H1 (cell line): ENCODE results near the gene DAPK1. TPM values are rescaled to one million over a fixed set of nuclear protein-coding genes. Genes with fewer than 3 reads are reported as not detected.
"Not testable (repeated sequence)": the region's sequence is repeated elsewhere in the genome, so short reads cannot be mapped to it uniquely, and the experiment has no call there.

Experiments used
- CTCF ChIA-PET: fragments of 300-600 bp; sonication (Branson Sonifier 250); formaldehyde crosslinking; loops from one replicate; lab custom pipeline; 2021; ENCODE audit not compliant: partially characterized antibody; lab: Charles Lee
- POLR2A ChIA-PET: fragments of 300-600 bp; sonication (Branson Sonifier 250); formaldehyde crosslinking; loops from one replicate; lab custom pipeline; 2021; ENCODE audit warnings: inconsistent platforms; ENCODE audit not compliant: partially characterized antibody; lab: Charles Lee
- DNase-seq, 2 experiments: peaks; one replicate each; pipeline versions ENCODE4 v3.0.0 to v3.0.0-alpha.2; 2010 to 2022; ENCODE audit warnings: low spot score in 2 of 2, low read depth in 1 of 2, mixed read lengths in 1 of 2
- FAIRE-seq: peaks from 2 replicates; lab custom pipeline; 2011; peaks lifted over from hg19 to GRCh38; lab: Jason Lieb, UNC
- H2AFZ ChIP-seq: 2 replicates; pipeline ENCODE4 v1.8.1; 2012; ENCODE audit warnings: low read length, inconsistent platforms
- H2AK5ac ChIP-seq: 2 replicates; pipeline ENCODE4 v1.6.1; 2013; ENCODE audit warnings: low read depth, low read length
- H2BK120ac ChIP-seq: replicated peaks from 2 replicates; pipeline ENCODE3; 2013; ENCODE audit warnings: low read depth, low read length, inconsistent platforms
- H2BK12ac ChIP-seq: 2 replicates; pipeline ENCODE4 v1.6.1; 2013; ENCODE audit warnings: low read depth, low read length
- H2BK15ac ChIP-seq: 2 replicates; pipeline ENCODE4 v1.6.1; 2013; ENCODE audit warnings: low read length
- H2BK20ac ChIP-seq: 2 replicates; pipeline ENCODE4 v1.6.1; 2013; ENCODE audit warnings: low read length
- H2BK5ac ChIP-seq: 2 replicates; pipeline ENCODE4 v1.6.1; 2013; ENCODE audit warnings: low read depth, low read length
- H3K14ac ChIP-seq: 2 replicates; pipeline ENCODE4 v1.6.1; 2013; ENCODE audit warnings: inconsistent platforms; ENCODE audit not compliant: insufficient read length
- H3K18ac ChIP-seq: 2 replicates; pipeline ENCODE4 v1.6.1; 2013; ENCODE audit warnings: low read length; ENCODE audit errors: extremely low read depth
- H3K23ac ChIP-seq: 2 replicates; pipeline ENCODE4 v1.6.1; 2013; ENCODE audit warnings: inconsistent platforms; ENCODE audit not compliant: insufficient read length
- H3K23me2 ChIP-seq: 2 replicates; pipeline ENCODE4 v1.6.1; 2013; ENCODE audit warnings: low read depth, low read length
- H3K27ac ChIP-seq: 2 replicates; pipeline ENCODE4 v1.6.1; 2011; ENCODE audit warnings: low read depth, low read length, inconsistent platforms
- H3K27me3 ChIP-seq, 4 experiments: replicated peaks in 1 of 4; 1 replicate in 1 of 4; 2 replicates in 3 of 4; pipeline versions ENCODE4 v1.6.1 to v1.8.1; 2011 to 2013; ENCODE audit warnings: low read length in 3 of 4, mild to moderate bottlenecking in 3 of 4, inconsistent platforms in 2 of 4, mixed read lengths in 2 of 4, moderate library complexity in 1 of 4; ENCODE audit not compliant: control insufficient read depth in 3 of 4, insufficient read depth in 3 of 4; ENCODE audit errors: extremely low read depth in 1 of 4
- H3K36me3 ChIP-seq, 4 experiments: 2 replicates each; pipeline versions ENCODE4 v1.6.1 to v1.8.1; 2011 to 2013; ENCODE audit warnings: mild to moderate bottlenecking in 4 of 4, low read length in 3 of 4, moderate library complexity in 2 of 4, control low read depth in 1 of 4, inconsistent platforms in 1 of 4; ENCODE audit not compliant: insufficient read depth in 4 of 4, control insufficient read depth in 2 of 4
- H3K4ac ChIP-seq: replicated peaks from 2 replicates; pipeline ENCODE3; 2013; ENCODE audit warnings: low read length, low read depth, mixed read lengths, inconsistent platforms; ENCODE audit not compliant: insufficient read length
- H3K4me1 ChIP-seq, 4 experiments: replicated peaks in 1 of 4; 1 replicate in 1 of 4; 2 replicates in 3 of 4; pipeline versions ENCODE4 v1.6.1 to v1.8.1; 2011 to 2013; ENCODE audit warnings: low read length in 3 of 4, inconsistent platforms in 2 of 4, mixed read lengths in 1 of 4; ENCODE audit not compliant: insufficient read depth in 4 of 4, control insufficient read depth in 3 of 4
- H3K4me2 ChIP-seq, 2 experiments: 2 replicates each; pipeline versions ENCODE4 v1.6.1 to v1.8.1; 2011 to 2013; ENCODE audit warnings: low read depth in 2 of 2, low read length in 2 of 2, control low read depth in 1 of 2, inconsistent platforms in 1 of 2, mild to moderate bottlenecking in 1 of 2; ENCODE audit not compliant: insufficient read depth in 1 of 2
- H3K4me3 ChIP-seq, 4 experiments: fragments of 200-600, 300-600 bp in 1 of 4; sonication (generic), shearing (Covaris generic), sonication (Bioruptor Twin) in 1 of 4; 2 replicates each; pipeline versions ENCODE4 v1.5.1 to v1.8.1; 2011 to 2016; ENCODE audit warnings: low read length in 4 of 4, low read depth in 3 of 4, control low read depth in 2 of 4, inconsistent platforms in 2 of 4, mild to moderate bottlenecking in 2 of 4, mixed read lengths in 1 of 4, moderate library complexity in 1 of 4; ENCODE audit not compliant: insufficient read depth in 2 of 4; ENCODE audit errors: extremely low read depth in 1 of 4
- H3K56ac ChIP-seq: replicated peaks from 2 replicates; pipeline ENCODE3; 2013; ENCODE audit warnings: low read depth, mild to moderate bottlenecking, mixed read lengths, low read length, inconsistent platforms; ENCODE audit not compliant: insufficient read length
- H3K79me1 ChIP-seq: 2 replicates; pipeline ENCODE4 v1.6.1; 2013; ENCODE audit warnings: low read depth, low read length, control low read depth
- H3K79me2 ChIP-seq, 2 experiments: 2 replicates each; pipeline versions ENCODE4 v1.6.1 to v1.8.1; 2012 to 2013; ENCODE audit warnings: low read length in 2 of 2, mild to moderate bottlenecking in 2 of 2, inconsistent platforms in 1 of 2; ENCODE audit not compliant: insufficient read depth in 2 of 2, control insufficient read depth in 1 of 2
- H3K9ac ChIP-seq, 4 experiments: replicated peaks in 1 of 4; 1 replicate in 1 of 4; 2 replicates in 3 of 4; pipeline versions ENCODE4 v1.6.1 to v1.8.1; 2011 to 2013; ENCODE audit warnings: low read depth in 3 of 4, low read length in 3 of 4, control low read depth in 2 of 4, mild to moderate bottlenecking in 2 of 4, moderate library complexity in 2 of 4, inconsistent platforms in 1 of 4; ENCODE audit errors: extremely low read depth in 1 of 4
- H3K9me3 ChIP-seq, 2 experiments: 2 replicates each; pipeline versions ENCODE4 v1.6.1 to v1.8.1; 2012 to 2013; ENCODE audit warnings: mild to moderate bottlenecking in 2 of 2, moderate library complexity in 2 of 2, control low read depth in 1 of 2, inconsistent platforms in 1 of 2, low read depth in 1 of 2, low read length in 1 of 2, mixed read lengths in 1 of 2; ENCODE audit not compliant: insufficient read depth in 2 of 2
- H4K20me1 ChIP-seq, 2 experiments: replicated peaks in 1 of 2; 2 replicates each; pipeline versions ENCODE3 to v1.8.1; 2011 to 2013; ENCODE audit warnings: inconsistent platforms in 2 of 2, low read length in 2 of 2, mild to moderate bottlenecking in 1 of 2; ENCODE audit not compliant: insufficient read depth in 2 of 2, control insufficient read depth in 1 of 2
- H4K5ac ChIP-seq: 2 replicates; pipeline ENCODE4 v1.6.1; 2013; ENCODE audit warnings: low read length, low read depth, mixed read lengths, inconsistent platforms; ENCODE audit not compliant: insufficient read length
- H4K8ac ChIP-seq: 2 replicates; pipeline ENCODE4 v1.8.0; 2013; ENCODE audit warnings: mild to moderate bottlenecking, moderate library complexity, low read length, inconsistent platforms; ENCODE audit not compliant: insufficient read depth; ENCODE audit errors: extremely low read depth
- H4K91ac ChIP-seq: replicated peaks from 2 replicates; pipeline ENCODE3; 2013; ENCODE audit warnings: low read length, mixed read lengths, inconsistent platforms; ENCODE audit not compliant: insufficient read length
- CBX5 ChIP-seq: fragments of 300-800, 300-1000 bp; sonication (generic); IDR thresholded peaks from 2 replicates; pipeline ENCODE4 v1.7.1; 2016; ENCODE audit warnings: antibody characterized with exemption, low read length, low read depth
- E2F6 ChIP-seq: IDR thresholded peaks from 2 replicates; pipeline ENCODE4 v1.6.1; 2012; ENCODE audit warnings: inconsistent platforms
- JUN ChIP-seq: IDR thresholded peaks from 2 replicates; pipeline ENCODE4 v1.6.1; 2011; ENCODE audit warnings: low read depth, mild to moderate bottlenecking, improper control_type of control experiment, low read length
- RBBP5 ChIP-seq: IDR thresholded peaks from 2 replicates; pipeline ENCODE4 v1.7.1; 2012; ENCODE audit warnings: low read depth, mild to moderate bottlenecking, inconsistent platforms, low read length, moderate library complexity, borderline replicate concordance
- TAF7 ChIP-seq: optimal IDR thresholded peaks from 2 replicates; pipeline ENCODE3; 2011; ENCODE audit warnings: low read depth, mild to moderate bottlenecking, inconsistent platforms, low read length, moderate library complexity, borderline replicate concordance
- WGBS, 2 experiments: shearing (Covaris generic) in 1 of 2; methylation state at CpG; one replicate each; pipeline versions ENCODE4 v1.1.6 to v1.1.7; 2013 to 2015; ENCODE audit warnings: low lambda C conversion rate in 2 of 2, mixed read lengths in 2 of 2, inconsistent platforms in 1 of 2, low coverage in 1 of 2, missing lambda C conversion rate in 1 of 2; ENCODE audit not compliant: insufficient replicate concordance in 2 of 2, insufficient coverage in 1 of 2, insufficient read length in 1 of 2; ENCODE audit errors: extremely low coverage in 1 of 2, missing lambda C conversion rate in 1 of 2; 5-methylcytosine and 5-hydroxymethylcytosine counted together
- polyA plus RNA-seq, 7 experiments: library from polyadenylated mRNA; depleted of rRNA in 3 of 7; stranded (reverse) in 5 of 7; unstranded in 2 of 7; fragments of >200 nt in 5 of 7; fragments of 200-250 nt in 2 of 7; gene quantifications; 1 replicate in 5 of 7; 2 replicates in 1 of 7; 4 replicates in 1 of 7; pipeline versions ENCODE4 v1.2.1 to v1.2.3, GENCODE V29; 2011 to 2013; ENCODE audit warnings: missing spikeins in 2 of 7, mixed read lengths in 2 of 7
- total RNA-seq: library from RNA; stranded (reverse); fragmentation: NEBNext Ultra II Directional; extraction: Animal tissue kit (Norgen Biotek cat#: 25700); gene quantifications from 2 replicates; pipeline ENCODE4 v1.2.1, GENCODE V29; 2021

Gene DAPK1
- total and polyA plus RNA-seq, 2 of the 8 experiments (the other 6 are each of a cell fraction or from before 2014, with no cell fraction given), result 62.4 to 131 TPM

GRCh38 chr9:87500491-87501270 is 3.0 kb downstream of the DAPK1 start (continued):
- TF ChIP-seq RBBP5 (no peak), E2F6 (no peak), JUN (no peak), CBX5 (no peak), TAF7 (no peak)
- TF ChIP-seq, all 59 proteins: peak for 0

DNA sequence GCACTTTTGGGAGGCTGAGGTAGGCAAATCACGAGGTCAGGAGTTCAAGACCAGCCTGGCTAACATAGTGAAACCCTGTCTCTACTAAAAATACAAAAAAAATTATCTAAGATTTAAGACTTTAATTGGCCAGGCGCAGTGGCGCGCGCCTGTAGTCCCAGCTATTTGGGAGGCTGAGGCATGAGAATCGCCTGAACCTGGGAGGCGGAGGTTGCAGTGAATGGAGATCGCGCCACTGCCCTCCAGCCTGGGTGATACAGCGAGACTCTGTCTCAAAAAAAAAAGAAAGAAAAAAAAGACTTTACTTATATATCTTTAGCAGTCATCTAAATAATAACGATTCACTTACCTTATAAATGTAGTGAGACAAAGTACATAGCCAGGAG is 3.6 kb downstream of the DAPK1 start:
- H2BK20ac ChIP-seq, H2BK120ac ChIP-seq, H2AFZ ChIP-seq, FAIRE-seq, H3K27ac ChIP-seq, H2AK5ac ChIP-seq, H3K4ac ChIP-seq, H4K5ac ChIP-seq, H3K4me3 ChIP-seq, H3K4me2 ChIP-seq, H3K14ac ChIP-seq, H3K4me1 ChIP-seq, H3K9ac ChIP-seq, H2BK5ac ChIP-seq, H3K56ac ChIP-seq, H3K9me3 ChIP-seq, H2BK15ac ChIP-seq, DNase-seq, H3K18ac ChIP-seq, H3K27me3 ChIP-seq, H2BK12ac ChIP-seq, H4K91ac ChIP-seq, H3K23ac ChIP-seq, H4K8ac ChIP-seq: not testable (repeated sequence)
- H3K23me2 ChIP-seq, result peaks cover 15% of the 10 kb centered on the region
- peaks cover 2 to 36% (median 9%) of the 10 kb centered on the region in 4 experiments; a peak in 7 of 8 replicates for H3K36me3 ChIP-seq
- peaks cover 12 to 16% of the 10 kb centered on the region in 2 experiments for H4K20me1 ChIP-seq
- H3K79me2 ChIP-seq, result peaks cover 9 to 85% of the 10 kb centered on the region in 2 experiments
- POLR2A ChIA-PET, result interaction anchor here (0.6 to 1.4 kb wide), 2 partner anchors 10 to 103 kb away, joined by 3 to 4 read pairs; no protein-coding TSS in a partner anchor
- CTCF ChIA-PET, result interaction anchor here (0.6 to 1.7 kb wide), 2 partner anchors 11 to 89 kb away, joined by 4 to 5 read pairs; no protein-coding TSS in a partner anchor
- peaks cover 15% of the 10 kb centered on the region for H3K79me1 ChIP-seq
- 95% methylated on average over 11 of the region's 11 CpGs; no CpG with 5 or more reads in 1 of the 2 experiments for WGBS, 2 experiments
